SH-SY5Y (cell line): ENCODE data around the gene WDR43.

Experiments used
- GATA2 ChIP-seq: IDR thresholded peaks from 2 replicates; pipeline ENCODE4 v1.6.1; 2011; ENCODE audit warnings: mild to moderate bottlenecking, low read depth, low read length
- GATA3 ChIP-seq: IDR thresholded peaks from 2 replicates; pipeline ENCODE4 v1.6.1; 2011; ENCODE audit warnings: low read depth, mild to moderate bottlenecking, low read length, moderate library complexity

- no peak for TF ChIP-seq GATA2
- TF ChIP-seq GATA3, result no peak
Measured at GRCh38 chr2:28901202-28901601, 6.7 kb downstream of the WDR43 start.
